IMR-90 (cell line): Measurements from ENCODE around the gene RANBP2. TPM values are rescaled to one million over a fixed set of nuclear protein-coding genes. Genes with fewer than 3 reads are reported as not detected.

Experiments
- ATAC-seq: fragments of 200-7000 bp; cut with Tn5 transposase; 2 replicates; pipeline ENCODE4 v1.9.1; 2020; ENCODE audit warnings: low read depth, mild to moderate bottlenecking, moderate library complexity
- Bru-seq: library from RNA; stranded (reverse); fragments of 400-500 nt; gene quantifications from one replicate; lab custom pipeline; 2021; lab: Mats Ljungman, UMichigan
- BruChase-seq, 2 experiments: library from RNA; stranded (reverse); fragments of 400-500 nt; gene quantifications; one replicate each; lab custom pipeline; 2021; lab: Mats Ljungman, UMichigan
- BruUV-seq: library from RNA; stranded (reverse); fragments of 400-500 nt; replicated peaks from 2 replicates; lab custom pipeline; 2021; lab: Mats Ljungman, UMichigan
- CTCF ChIA-PET: fragments of 300-600 bp; formaldehyde crosslinking; extraction: SDS; loops from one replicate; lab custom pipeline; 2021; ENCODE audit warnings: antibody characterized with exemption; lab: Yijun Ruan, JAX
- POLR2A ChIA-PET: fragments of 300-600 bp; sonication (Branson Sonifier 250); formaldehyde crosslinking; loops from one replicate; lab custom pipeline; 2022; ENCODE audit warnings: antibody characterized with exemption; ENCODE audit not compliant: unreplicated experiment; lab: Charles Lee
- DNase-seq: peaks from one replicate; pipeline ENCODE4 v3.0.0; 2013
- H2AFZ ChIP-seq: replicated peaks from 2 replicates; pipeline ENCODE3; 2013; ENCODE audit warnings: low read length, mild to moderate bottlenecking; ENCODE audit not compliant: poor library complexity
- H2AK5ac ChIP-seq: 2 replicates; pipeline ENCODE4 v1.6.1; 2013; ENCODE audit warnings: low read depth, low read length, inconsistent platforms
- H2AK9ac ChIP-seq: replicated peaks from 2 replicates; pipeline ENCODE3; 2013; ENCODE audit warnings: mild to moderate bottlenecking, low read depth, low read length, moderate library complexity; ENCODE audit not compliant: poor library complexity
- H2BK120ac ChIP-seq: 2 replicates; pipeline ENCODE4 v1.6.1; 2013; ENCODE audit warnings: low read depth, low read length, inconsistent platforms
- H2BK15ac ChIP-seq: 3 replicates; pipeline ENCODE4 v1.6.1; 2013; ENCODE audit warnings: low read depth, low read length, inconsistent platforms
- H2BK20ac ChIP-seq: 2 replicates; pipeline ENCODE4 v1.6.1; 2013; ENCODE audit warnings: low read depth, mild to moderate bottlenecking, inconsistent platforms, low read length, moderate library complexity
- H2BK5ac ChIP-seq: 2 replicates; pipeline ENCODE4 v1.6.1; 2013; ENCODE audit warnings: mild to moderate bottlenecking, low read depth, low read length, inconsistent platforms; ENCODE audit not compliant: poor library complexity, severe bottlenecking
- H3K14ac ChIP-seq: replicated peaks from 2 replicates; pipeline ENCODE4 v1.6.1; 2013; ENCODE audit warnings: low read depth, low read length, inconsistent platforms
- H3K18ac ChIP-seq: 2 replicates; pipeline ENCODE4 v1.6.1; 2013; ENCODE audit warnings: low read depth, low read length, control low read depth
- H3K23ac ChIP-seq: 2 replicates; pipeline ENCODE4 v1.6.1; 2013; ENCODE audit warnings: low read depth, low read length, inconsistent platforms
- H3K27ac ChIP-seq: 2 replicates; pipeline ENCODE4 v1.5.1; 2013; ENCODE audit warnings: mild to moderate bottlenecking, control low read depth, low read length; ENCODE audit not compliant: insufficient read depth
- H3K27me3 ChIP-seq: 2 replicates; pipeline ENCODE4 v1.6.1; 2013; ENCODE audit warnings: low read length; ENCODE audit not compliant: control insufficient read depth, insufficient read depth
- H3K36me3 ChIP-seq: 2 replicates; pipeline ENCODE4 v1.6.1; 2013; ENCODE audit warnings: low read length, mixed read lengths; ENCODE audit not compliant: control insufficient read depth, insufficient read depth
- H3K4ac ChIP-seq: 2 replicates; pipeline ENCODE4 v1.6.1; 2013; ENCODE audit warnings: low read depth, low read length, inconsistent platforms
- H3K4me1 ChIP-seq: 2 replicates; pipeline ENCODE4 v1.6.1; 2013; ENCODE audit warnings: low read length, mixed read lengths; ENCODE audit not compliant: control insufficient read depth, insufficient read depth
- H3K4me2 ChIP-seq: 2 replicates; pipeline ENCODE4 v1.6.1; 2013; ENCODE audit warnings: low read depth, mild to moderate bottlenecking, control low read depth, low read length, moderate library complexity
- H3K4me3 ChIP-seq: 2 replicates; pipeline ENCODE4 v1.5.1; 2013; ENCODE audit warnings: low read depth, mild to moderate bottlenecking, control low read depth, low read length, moderate library complexity; ENCODE audit not compliant: insufficient read depth
- H3K56ac ChIP-seq: 2 replicates; pipeline ENCODE4 v1.6.1; 2013; ENCODE audit warnings: low read length, inconsistent platforms; ENCODE audit not compliant: insufficient read depth; ENCODE audit errors: extremely low read depth
- H3K79me1 ChIP-seq, 2 experiments: 2 replicates each; pipeline ENCODE4 v1.6.1; 2013; ENCODE audit warnings: low read length in 2 of 2, inconsistent platforms in 1 of 2, low read depth in 1 of 2
- H3K9ac ChIP-seq: 2 replicates; pipeline ENCODE4 v1.6.1; 2013; ENCODE audit warnings: low read depth, low read length, control low read depth
- H3K9me1 ChIP-seq: 2 replicates; pipeline ENCODE4 v1.6.1; 2013; ENCODE audit warnings: low read length, inconsistent platforms; ENCODE audit not compliant: insufficient read depth
- H3K9me3 ChIP-seq: 2 replicates; pipeline ENCODE4 v1.6.1; 2013; ENCODE audit warnings: low read length; ENCODE audit not compliant: control insufficient read depth, insufficient read depth
- H4K20me1 ChIP-seq: 2 replicates; pipeline ENCODE4 v1.6.1; 2013; ENCODE audit warnings: low read length, inconsistent platforms; ENCODE audit not compliant: insufficient read depth
- H4K5ac ChIP-seq: 2 replicates; pipeline ENCODE4 v1.6.1; 2013; ENCODE audit warnings: mild to moderate bottlenecking, low read depth, low read length, control low read depth
- H4K8ac ChIP-seq, 2 experiments: 2 replicates each; pipeline ENCODE4 v1.6.1; 2013; ENCODE audit warnings: low read depth in 2 of 2, low read length in 2 of 2, control low read depth in 1 of 2, inconsistent platforms in 1 of 2
- H4K91ac ChIP-seq: 2 replicates; pipeline ENCODE4 v1.6.1; 2013; ENCODE audit warnings: low read depth, low read length, inconsistent platforms; ENCODE audit not compliant: insufficient read depth
- CEBPB ChIP-seq: IDR thresholded peaks from 2 replicates; pipeline ENCODE4 v1.6.1; 2012; ENCODE audit warnings: low read depth, low read length, improper control_type of control experiment
- CHD1 ChIP-seq: IDR thresholded peaks from 2 replicates; pipeline ENCODE4 v1.6.1; 2012; ENCODE audit warnings: low read depth, low read length, improper control_type of control experiment
- ELK1 ChIP-seq: fragments of 150-350 bp; IDR thresholded peaks from 2 replicates; pipeline ENCODE4 v1.6.1; 2016; ENCODE audit warnings: low read depth, mild to moderate bottlenecking, low read length, moderate library complexity, borderline replicate concordance
- FOS ChIP-seq: fragments of 150-350 bp; IDR thresholded peaks from 2 replicates; pipeline ENCODE4 v1.6.1; 2016; ENCODE audit warnings: low read depth, low read length
- MAFK ChIP-seq: IDR thresholded peaks from 2 replicates; pipeline ENCODE4 v1.6.1; 2012; ENCODE audit warnings: low read depth, low read length, improper control_type of control experiment
- MAZ ChIP-seq: IDR thresholded peaks from 2 replicates; pipeline ENCODE4 v1.6.1; 2012; ENCODE audit warnings: low read depth, mild to moderate bottlenecking, low read length, improper control_type of control experiment, moderate library complexity, borderline replicate concordance
- NFE2L2 ChIP-seq: fragments of 150-350 bp; IDR thresholded peaks from 2 replicates; pipeline ENCODE4 v1.6.1; 2016; ENCODE audit warnings: low read depth, mild to moderate bottlenecking, low read length
- POLR2A ChIP-seq: IDR thresholded peaks from 2 replicates; pipeline ENCODE4 v1.6.1; 2012; ENCODE audit warnings: mild to moderate bottlenecking, low read depth, low read length
- RAD21 ChIP-seq: IDR thresholded peaks from 2 replicates; pipeline ENCODE4 v1.6.1; 2012; ENCODE audit warnings: low read length, improper control_type of control experiment
- RCOR1 ChIP-seq: IDR thresholded peaks from 2 replicates; pipeline ENCODE4 v1.6.1; 2012; ENCODE audit warnings: mild to moderate bottlenecking, low read length, improper control_type of control experiment; ENCODE audit not compliant: insufficient replicate concordance
- RFX5 ChIP-seq: IDR thresholded peaks from 2 replicates; pipeline ENCODE4 v1.8.0; 2012; ENCODE audit warnings: low read depth, mild to moderate bottlenecking, low read length, moderate library complexity
- USF2 ChIP-seq: fragments of 150-350 bp; IDR thresholded peaks from 2 replicates; pipeline ENCODE4 v1.6.1; 2017; ENCODE audit warnings: mild to moderate bottlenecking, antibody characterized with exemption, low read length, low read depth
- WGBS, 2 experiments: methylation state at CpG; one replicate each; pipeline versions ENCODE4 v1.1.5 to v1.1.7; 2013; ENCODE audit warnings: missing lambda C conversion rate in 2 of 2; ENCODE audit not compliant: insufficient read length in 1 of 2; ENCODE audit errors: extremely low coverage in 2 of 2; 5-methylcytosine and 5-hydroxymethylcytosine counted together
- dilution Hi-C: fragments of 300-500 bp; cut with HindIII; formaldehyde crosslinking; loops from one replicate; pipeline ENCODE4 v1.14.3; 2018; ENCODE audit warnings: low sequenced_read_pairs; ENCODE audit not compliant: unreplicated experiment
- in situ Hi-C: fragments of 300-500 bp; cut with MboI; formaldehyde crosslinking; loops from 3 replicates; pipeline ENCODE4 v1.14.3; 2019; ENCODE audit warnings: low sequenced_read_pairs, inconsistent platforms, mixed read lengths
- intact Hi-C: fragments of 100-400 bp; cut with micrococcal nuclease; formaldehyde crosslinking; loops from 2 replicates; pipeline ENCODE4 v1.10.0; 2022
- long read RNA-seq: library from polyadenylated mRNA; unstranded; transcript quantifications from one replicate; pipeline ENCODE4 v2.0.0, GENCODE V29; 2021; ENCODE audit not compliant: unreplicated experiment
- polyA plus RNA-seq, 3 experiments: library from polyadenylated mRNA; depleted of rRNA; stranded (reverse); fragments of >200 nt; gene quantifications; 2 replicates each; pipeline ENCODE4 v1.2.3, GENCODE V29; 2012; ENCODE audit warnings: low replicate concordance in 1 of 3
- total RNA-seq: library from RNA; depleted of rRNA; stranded (reverse); fragments of >200 nt; gene quantifications from 2 replicates; pipeline ENCODE4 v1.2.3, GENCODE V29; 2012; rRNA removed

Gene RANBP2
- total RNA-seq: 64.9 and 95.8 TPM in 2 replicates
- polyA plus RNA-seq (2012; rRNA removed): 7.3 and 9.8 TPM in 2 replicates
- 0.77 and 1.1 TPM in 2 replicates for polyA plus RNA-seq (2012; cell fraction: cytosol; rRNA removed)
- 1.2 and 12.4 TPM in 2 replicates for polyA plus RNA-seq (2012; cell fraction: nucleus; rRNA removed; ENCODE audit: low replicate concordance)
- Bru-seq, nascent RNA: percentile 94 among the genes with signal in this experiment
- BruChase-seq, experiment 1, labeled RNA remaining after a 6-hour chase: percentile 95 among the genes with signal in this experiment
- percentile 97 among the genes with signal in this experiment for BruChase-seq, experiment 2, labeled RNA remaining after a 2-hour chase
- long read RNA-seq, partial matches to known transcripts: 19 of 25 reads
- long read RNA-seq, other reads (novel, unspliced or antisense): 6 of 25 reads

DNA sequence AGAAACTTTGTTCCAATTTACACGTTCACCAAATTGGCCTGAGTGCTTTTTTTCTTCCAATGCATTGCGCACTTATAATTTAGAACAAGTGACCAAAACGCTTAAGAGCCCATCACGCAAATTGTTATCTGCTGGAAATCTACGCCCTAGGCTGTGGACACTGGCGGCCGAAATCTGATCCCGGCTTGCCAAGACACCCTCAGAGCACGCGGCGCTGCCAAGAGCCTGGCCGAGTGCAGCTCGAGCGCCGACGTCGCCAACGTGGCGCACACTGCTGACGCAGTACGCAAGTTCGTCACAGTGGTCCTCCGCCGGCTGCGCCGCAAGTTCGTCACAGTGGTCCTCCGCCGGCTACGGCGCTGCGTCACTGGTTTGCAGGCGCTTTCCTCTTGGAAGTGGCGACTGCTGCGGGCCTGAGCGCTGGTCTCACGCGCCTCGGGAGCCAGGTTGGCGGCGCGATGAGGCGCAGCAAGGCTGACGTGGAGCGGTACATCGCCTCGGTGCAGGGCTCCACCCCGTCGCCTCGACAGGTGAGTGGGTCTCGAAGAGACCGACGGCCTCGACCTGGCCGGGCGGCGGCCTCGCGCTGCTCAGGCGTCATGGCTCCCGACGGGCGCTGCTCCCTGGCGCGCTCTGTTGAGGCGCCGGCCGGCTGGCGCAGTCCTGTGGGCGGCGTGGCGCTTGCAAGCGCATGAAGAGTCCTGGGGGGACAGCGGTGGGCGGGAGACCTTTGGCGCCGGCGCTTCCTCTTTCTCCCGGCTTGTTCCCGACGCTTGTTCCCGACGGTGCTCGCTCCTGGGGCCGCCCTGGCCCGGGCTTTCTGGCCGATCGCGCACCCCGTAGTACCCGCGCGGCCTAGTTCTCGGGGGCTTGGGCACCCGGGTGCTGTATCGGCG, at the start of gene RANBP2:
TSS of gene RANBP2 (plus strand) at position 334 of the 896 bp plus-strand sequence. CDS start at position 459, 125 bp downstream.
- H3K4me2 ChIP-seq: peak within 1 kb of the TSS; percentile 88
- H2AK5ac ChIP-seq: peak within 1 kb of the TSS; percentile 46; the same call in 1 of the 2 replicates
- CTCF ChIA-PET: no interaction called here
- intact Hi-C loops: no loop called here
- H3K23ac ChIP-seq: peak within 1 kb of the TSS; percentile 82
- peak within 1 kb of the TSS; percentile 94 for H3K4ac ChIP-seq
- peak; percentile 98 for ATAC-seq
- H4K20me1 ChIP-seq: peaks cover 18% of the 10 kb centered on the region
- no peaks in the 10 kb centered on the region for H3K4me1 ChIP-seq
- no peaks in the 10 kb centered on the region for H3K27me3 ChIP-seq
- peak within 1 kb of the TSS; percentile 87 for H3K9ac ChIP-seq
- peak; percentile 99 for DNase-seq
- H3K36me3 ChIP-seq: no peaks in the 10 kb centered on the region
- no peak within 1 kb of the TSS for H2BK15ac ChIP-seq
- H2AFZ ChIP-seq: peak within 1 kb of the TSS; percentile 98
- no peaks in the 10 kb centered on the region for H3K9me1 ChIP-seq
- no peak within 1 kb of the TSS for H2BK20ac ChIP-seq
- peak within 1 kb of the TSS; percentile 97 for H2AK9ac ChIP-seq
- peaks cover 0 to 3% of the 10 kb centered on the region in 2 experiments; a peak in 1 of 4 replicates for H3K79me1 ChIP-seq
- no peaks in the 10 kb centered on the region for H3K9me3 ChIP-seq
- H4K5ac ChIP-seq: peak within 1 kb of the TSS; percentile 87
- H3K4me3 ChIP-seq: peak within 1 kb of the TSS; percentile 90
- dilution Hi-C loops: no loop called here
- peak within 1 kb of the TSS; percentile 56; the same call in 1 of the 2 replicates for H2BK120ac ChIP-seq
- peak within 1 kb of the TSS; percentile 86 for H2BK5ac ChIP-seq
- H3K18ac ChIP-seq: peak within 1 kb of the TSS; percentile 10; the same call in 1 of the 2 replicates
- peak within 1 kb of the TSS; percentile 94 for H4K91ac ChIP-seq
- peak within 1 kb of the TSS; percentile 97 for H3K56ac ChIP-seq
- WGBS, 2 experiments: 1% methylated on average over 52 of the region's 97 CpGs; no CpG with 5 or more reads in 1 of the 2 experiments
- peak within 1 kb of the TSS; percentile 95 for H3K14ac ChIP-seq
- peak within 1 kb of the TSS; percentile 86 for H3K27ac ChIP-seq
- peak within 1 kb of the TSS; percentile 85 to 100 for H4K8ac ChIP-seq
- no TSS peak for BruUV-seq
- POLR2A ChIA-PET: interaction anchor here (0.6 kb wide), 1 partner anchor 196 kb away, joined by 4 read pairs; no protein-coding TSS in a partner anchor
- in situ Hi-C loops: no loop called here
- TF ChIP-seq RAD21: peak; percentile 11
- TF ChIP-seq RCOR1: no peak
- TF ChIP-seq NFE2L2: peak; percentile 15; the same call in 1 of the 2 replicates
- TF ChIP-seq USF2: peak; percentile 23
- TF ChIP-seq MAZ: peak; percentile 24; the same call in 1 of the 2 replicates
- peak; percentile 44; the same call in 1 of the 2 replicates for TF ChIP-seq FOS
- no peak for TF ChIP-seq RFX5
- TF ChIP-seq CEBPB: no peak
- no peak for TF ChIP-seq ELK1
- TF ChIP-seq CHD1: peak; percentile 44; the same call in 1 of the 2 replicates
- TF ChIP-seq MAFK: peak; percentile 22; the same call in 1 of the 2 replicates
- TF ChIP-seq POLR2A: peak; percentile 89
